Central memory CD4-positive, alpha-beta T cell (primary cell): ENCODE measurements around the gene RHBDF1.
"Not testable (repeated sequence)": the region's sequence is repeated elsewhere in the genome, so short reads cannot be mapped to it uniquely, and the experiment has no call there.

Experiments used
- DNase-seq: peaks from one replicate; pipeline ENCODE4 v3.0.0; 2022

The RHBDF1 gene

DNA sequence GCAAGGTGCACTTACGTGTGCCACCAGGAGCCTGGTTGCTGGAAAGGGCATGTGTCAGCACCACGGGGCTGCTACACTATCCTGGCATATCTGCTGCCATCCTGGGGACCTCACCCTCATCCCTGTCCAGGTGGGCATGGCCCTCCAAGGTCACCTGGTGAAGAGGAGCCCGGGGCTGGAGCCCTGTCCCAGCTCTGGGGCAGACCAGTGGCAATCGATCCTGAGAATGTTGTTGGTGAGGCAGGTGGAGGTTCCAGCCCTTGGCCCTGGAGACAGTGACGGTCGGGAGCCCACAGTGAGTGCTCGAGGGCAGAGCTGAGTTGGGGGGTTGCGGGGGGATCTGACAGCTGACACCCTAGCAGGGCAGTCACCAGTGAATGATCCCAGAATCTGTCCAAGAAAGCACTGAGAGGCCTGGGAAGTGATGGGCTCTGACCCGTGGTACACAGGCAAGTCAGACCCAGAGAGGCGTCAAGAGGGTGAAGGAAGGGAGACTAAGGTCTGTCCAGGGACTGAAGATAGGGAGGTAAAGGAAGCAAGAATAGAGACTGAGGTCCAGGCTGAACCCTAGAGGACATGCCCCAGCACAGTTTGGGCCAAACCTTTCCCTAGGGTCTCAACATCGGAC lies 36.6 kb downstream of the RHBDF1 start:
- DNase-seq, result no peak

DNA sequence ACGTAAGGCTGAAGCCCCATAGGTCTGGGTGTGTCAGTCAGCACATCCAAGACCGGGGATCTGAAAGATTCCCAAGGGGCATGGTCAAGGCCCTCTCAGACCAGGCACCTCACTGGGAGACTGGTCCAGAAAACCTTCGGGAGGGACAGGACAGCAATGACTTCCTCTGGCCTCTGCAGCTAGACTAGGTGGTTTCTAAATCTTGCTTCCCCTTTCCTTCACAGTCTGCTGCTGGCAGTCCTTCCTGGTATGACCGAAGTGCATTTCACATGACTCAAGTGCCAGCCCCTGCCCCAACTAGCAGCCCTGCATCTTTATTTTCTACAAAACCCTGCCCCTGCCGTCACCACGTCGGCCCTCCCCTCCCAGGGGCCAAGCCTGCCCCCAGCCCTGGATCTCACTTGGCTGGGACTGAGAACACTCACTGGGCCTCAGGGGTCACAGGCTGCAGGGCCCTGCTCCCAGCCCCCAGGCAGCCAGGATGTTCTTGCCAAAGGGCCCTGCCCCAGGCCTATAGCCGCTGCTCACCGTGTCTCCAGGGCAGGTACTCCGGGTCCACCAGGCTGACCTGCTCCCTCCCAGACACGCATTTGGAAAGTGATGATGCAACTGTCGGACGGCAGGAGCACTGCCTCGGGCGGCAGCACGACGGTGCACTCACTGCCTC lies 37.3 kb downstream of the RHBDF1 start:
- no peak for DNase-seq

DNA sequence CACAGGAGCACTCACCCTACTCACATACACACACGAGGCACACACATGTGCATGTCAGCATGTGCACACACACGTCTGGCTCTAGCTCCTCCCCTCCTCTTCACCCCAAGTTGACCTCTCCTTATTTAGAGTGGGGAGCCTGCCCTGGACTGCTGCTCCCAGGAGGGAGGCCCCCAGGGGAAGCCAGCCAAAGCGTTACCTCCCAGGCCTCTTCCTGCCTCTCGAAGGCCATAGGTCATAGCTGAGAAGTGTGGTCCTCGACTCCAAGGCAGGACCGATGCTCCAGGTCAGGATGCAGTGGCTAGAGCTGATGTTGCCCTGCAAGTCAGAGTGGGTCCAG lies 37.8 kb downstream of the RHBDF1 start:
- DNase-seq, result no peak

DNA sequence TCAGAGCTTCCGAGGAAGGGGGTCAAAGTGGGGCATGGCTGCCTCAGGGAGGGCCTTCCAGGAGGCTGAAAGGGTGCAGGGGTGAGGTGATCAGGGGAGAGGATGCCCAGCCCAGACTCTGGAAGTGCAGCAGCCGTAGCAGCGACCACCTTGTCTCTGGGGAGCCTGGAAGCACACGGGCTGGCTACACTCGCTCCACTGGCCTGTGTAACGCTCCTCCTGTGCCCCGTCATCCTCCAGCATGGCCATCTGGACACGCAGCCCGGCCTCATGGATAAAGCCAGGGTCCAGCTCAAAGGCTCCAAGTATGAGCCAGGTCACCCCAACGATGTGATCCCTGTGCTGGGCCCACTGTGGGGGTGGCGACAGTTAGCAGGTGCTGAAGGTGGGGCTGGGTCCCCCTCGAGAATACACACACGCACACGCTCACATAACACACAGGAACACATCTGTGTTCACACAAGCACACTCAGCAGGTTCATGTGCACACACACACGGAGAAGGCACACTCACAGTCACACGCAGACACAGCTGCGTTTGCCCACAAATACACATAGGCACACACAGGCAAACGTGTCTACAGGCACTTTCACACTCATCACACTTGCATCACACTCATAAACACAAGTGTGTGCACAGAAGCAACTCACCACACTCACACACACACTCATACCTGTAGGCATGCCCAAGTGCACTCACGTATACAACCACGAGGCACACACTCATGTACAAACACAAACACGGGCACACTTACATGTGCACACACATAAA lies 38.4 kb downstream of the RHBDF1 start:
- no peak for DNase-seq

DNA sequence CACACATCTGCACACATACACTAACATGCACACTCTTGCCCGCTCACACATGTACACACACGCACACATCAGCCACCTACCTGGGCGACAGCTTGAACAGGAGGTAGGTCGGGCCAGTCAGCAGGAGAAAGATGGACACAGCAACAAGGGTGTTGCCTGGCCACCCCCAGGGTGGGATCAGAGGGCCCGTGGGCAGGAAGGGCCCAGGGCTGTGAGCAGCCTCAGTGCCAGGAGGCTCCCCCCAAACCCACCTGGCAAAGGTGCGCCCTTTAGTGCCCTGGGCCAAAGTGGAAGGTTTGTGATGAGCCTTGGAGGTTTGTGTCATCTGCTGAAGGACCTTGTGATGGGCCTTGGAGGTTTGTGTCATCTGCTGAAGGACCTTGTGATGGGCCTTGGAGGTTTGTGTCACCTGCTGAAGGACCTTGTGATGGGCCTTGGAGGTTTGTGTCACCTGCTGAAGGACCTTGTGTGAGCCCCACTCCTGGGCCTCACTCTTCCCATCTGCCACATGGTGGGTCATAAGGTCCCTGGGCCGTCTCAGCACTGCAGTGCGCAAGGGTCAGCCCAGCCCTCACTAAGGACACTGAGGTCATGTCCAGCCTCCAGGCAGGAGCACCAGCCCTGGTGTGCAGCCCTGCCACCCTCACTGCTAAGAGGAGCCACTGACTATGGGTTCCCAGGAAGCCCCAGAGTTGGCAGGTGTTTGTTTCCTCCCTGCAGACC lies 39.1 kb downstream of the RHBDF1 start:
- not testable (repeated sequence) for DNase-seq

DNA sequence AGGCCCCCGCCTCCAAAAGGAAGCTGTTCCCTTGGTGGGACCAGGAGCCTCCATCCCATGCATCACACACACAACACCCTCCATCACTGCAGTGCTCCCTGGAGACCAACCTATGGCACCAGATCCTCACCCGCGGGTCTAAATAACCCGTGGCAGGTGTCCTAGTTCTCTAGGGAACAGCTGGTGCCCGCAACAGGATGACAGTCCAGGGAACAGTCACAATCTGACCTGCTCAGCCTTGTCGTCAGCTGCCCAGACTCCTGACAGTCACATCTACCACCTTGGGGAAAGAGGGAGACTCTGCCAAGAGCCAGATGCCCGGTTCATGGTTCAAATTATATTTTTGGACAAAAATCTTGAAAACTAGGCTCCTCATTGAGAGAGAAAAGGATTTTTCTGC lies 41.8 kb downstream of the RHBDF1 start:
- DNase-seq, result not testable (repeated sequence)

DNA sequence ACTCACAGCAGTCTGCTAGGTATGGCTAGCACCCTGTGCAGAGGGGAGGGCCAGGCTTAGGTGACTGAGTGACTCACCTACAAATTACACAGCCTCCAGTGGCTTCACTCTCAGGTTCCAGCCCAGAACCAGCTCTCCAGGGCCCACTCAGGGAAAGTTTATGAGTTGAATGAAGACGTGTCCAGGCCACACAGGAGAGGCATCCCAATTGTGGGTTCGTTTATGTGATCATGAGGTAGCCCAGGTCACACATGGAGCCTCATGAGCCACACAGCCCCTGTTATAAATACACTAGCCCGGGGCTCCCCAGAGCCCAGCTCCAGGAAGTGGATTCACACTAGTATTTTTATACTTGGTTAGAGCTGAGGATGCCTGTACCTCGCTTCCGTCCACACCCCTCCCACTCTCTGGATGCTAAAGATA lies 46.5 kb downstream of the RHBDF1 start:
- DNase-seq, result not testable (repeated sequence)

DNA sequence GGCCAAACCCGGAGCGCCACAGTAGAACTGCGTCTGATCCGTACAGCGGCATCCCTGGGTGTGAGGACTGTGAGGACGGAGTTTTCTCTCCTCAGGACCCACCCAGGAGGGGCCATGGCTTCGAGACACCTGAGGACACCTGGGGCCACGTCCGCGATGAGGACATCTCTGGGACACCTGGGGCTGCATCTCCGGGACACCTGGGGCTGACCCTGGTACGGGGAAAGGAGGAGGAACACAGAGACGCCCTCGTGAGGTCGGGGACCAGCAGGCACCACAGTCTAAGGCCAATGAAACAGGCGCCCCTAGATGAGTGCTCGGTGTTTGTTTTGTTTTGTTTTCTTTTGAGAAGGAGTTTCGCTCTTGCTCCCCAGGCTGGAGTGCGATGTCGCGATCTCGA lies 48.3 kb downstream of the RHBDF1 start:
- DNase-seq, result not testable (repeated sequence)

DNA sequence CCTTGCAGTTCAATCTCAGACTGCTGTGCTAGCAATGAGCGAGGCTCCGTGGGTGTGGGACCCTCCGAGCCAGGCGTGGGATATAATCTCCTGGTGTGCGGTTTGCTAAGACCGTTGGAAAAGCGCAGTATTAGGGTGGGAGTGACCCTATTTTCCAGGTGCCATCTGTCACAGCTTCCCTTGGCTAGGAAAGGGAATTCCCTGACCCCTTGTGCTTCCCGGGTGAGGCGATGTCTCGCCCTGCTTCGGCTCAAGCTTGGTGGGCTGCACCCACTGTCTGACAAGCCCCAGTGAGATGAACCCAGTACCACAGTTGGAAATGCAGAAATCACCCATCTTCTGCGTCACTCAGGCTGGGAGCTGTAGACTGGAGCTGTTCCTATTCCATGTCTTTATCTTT lies 51.5 kb downstream of the RHBDF1 start:
- not testable (repeated sequence) for DNase-seq

DNA sequence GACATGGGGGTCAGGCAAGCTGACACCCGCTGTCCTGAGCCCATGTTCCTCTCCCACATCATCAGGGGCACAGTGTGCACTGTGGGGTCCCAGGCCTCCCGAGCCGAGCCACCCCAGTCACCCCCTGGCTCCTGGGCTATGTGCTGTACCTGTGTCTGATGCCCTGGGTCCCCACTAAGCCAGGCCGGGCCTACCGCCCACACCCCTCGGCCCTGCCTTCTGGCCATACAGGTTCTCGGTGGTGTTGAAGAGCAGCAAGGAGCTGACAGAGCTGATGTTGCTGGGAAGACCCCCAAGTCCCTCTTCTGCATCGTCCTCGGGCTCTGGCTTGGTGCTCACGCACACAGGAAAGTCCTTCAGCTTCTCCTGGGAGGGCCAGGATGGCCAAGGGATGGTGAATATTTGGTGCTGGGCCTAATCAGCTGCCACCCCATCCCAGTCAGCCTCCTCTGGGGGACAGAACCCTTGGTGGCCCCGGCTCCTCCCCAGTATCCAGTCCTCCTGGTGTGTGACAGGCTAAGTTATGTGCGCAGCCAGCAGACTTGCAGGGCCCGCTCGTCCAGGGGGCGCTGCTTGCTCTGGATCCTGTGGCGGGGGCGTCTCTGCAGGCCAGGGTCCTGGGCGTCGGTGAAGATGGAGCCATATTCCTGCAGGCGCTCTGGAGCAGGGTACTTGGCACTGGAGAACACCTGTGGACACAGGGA lies 55.2 kb downstream of the RHBDF1 start:
- DNase-seq, result not testable (repeated sequence)

DNA sequence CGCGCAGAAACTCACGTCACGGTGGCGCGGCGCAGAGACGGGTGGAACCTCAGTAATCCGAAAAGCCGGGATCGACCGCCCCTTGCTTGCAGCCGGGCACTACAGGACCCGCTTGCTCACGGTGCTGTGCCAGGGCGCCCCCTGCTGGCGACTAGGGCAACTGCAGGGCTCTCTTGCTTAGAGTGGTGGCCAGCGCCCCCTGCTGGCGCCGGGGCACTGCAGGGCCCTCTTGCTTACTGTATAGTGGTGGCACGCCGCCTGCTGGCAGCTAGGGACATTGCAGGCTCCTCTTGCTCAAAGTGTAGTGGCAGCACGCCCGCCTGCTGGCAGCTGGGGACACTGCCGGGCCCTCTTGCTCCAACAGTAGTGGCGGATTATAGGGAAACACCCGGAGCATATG lies 61.7 kb downstream of the RHBDF1 start:
- peak; percentile 91 for DNase-seq

DNA sequence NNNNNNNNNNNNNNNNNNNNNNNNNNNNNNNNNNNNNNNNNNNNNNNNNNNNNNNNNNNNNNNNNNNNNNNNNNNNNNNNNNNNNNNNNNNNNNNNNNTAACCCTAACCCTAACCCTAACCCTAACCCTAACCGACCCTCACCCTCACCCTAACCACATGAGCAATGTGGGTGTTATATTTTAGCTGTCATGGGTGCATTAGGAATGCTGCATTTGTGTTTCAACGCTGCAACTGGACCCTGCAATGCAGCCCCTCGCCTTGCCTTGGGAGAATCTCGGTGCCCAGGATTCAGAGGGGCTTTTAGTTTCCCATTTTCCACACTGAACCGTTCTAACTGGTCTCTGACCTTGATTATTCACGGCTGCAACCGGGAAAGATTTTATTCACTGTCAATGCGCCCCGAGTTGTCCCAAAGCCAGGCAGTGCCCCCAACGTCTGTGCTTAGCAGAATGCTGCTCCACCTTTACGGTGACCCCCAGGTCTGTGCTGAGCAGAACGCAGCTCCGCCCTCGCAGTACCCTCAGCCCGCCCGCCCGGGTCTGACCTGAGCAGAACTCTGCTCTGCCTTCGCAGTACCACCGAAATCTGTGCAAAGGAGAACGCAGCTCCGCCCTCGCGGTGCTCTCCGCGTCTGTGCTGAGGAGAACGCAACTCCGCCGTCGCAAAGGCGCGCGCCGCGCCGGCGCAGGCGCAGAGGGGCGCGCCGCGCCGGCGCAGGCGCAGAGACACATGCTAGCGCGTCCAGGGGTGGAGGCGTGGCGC lies 62.3 kb downstream of the RHBDF1 start:
- DNase-seq, result no peak
